Heart left ventricle (tissue), 16 donors: Measurements from ENCODE around the gene RPAP3. TPM values are rescaled to one million over a fixed set of nuclear protein-coding genes. Genes with fewer than 3 reads are reported as not detected.
A peak's percentile ranks its signal among the peaks of the same experiment; 100 is the strongest.

ENCODE experiments used
- ATAC-seq, 4 donors: fragments of 200-7000 bp; cut with Tn5 transposase; one replicate each; pipeline ENCODE4 v1.9.1; 2020 to 2022; ENCODE audit warnings: moderate library complexity in 4 of 4, mild to moderate bottlenecking in 3 of 4, moderate number of reproducible peaks in 1 of 4
- DNase-seq, 5 donors: peaks; one replicate each; pipeline ENCODE4 v3.0.0-alpha.2; 2020
- H3K27ac ChIP-seq, 12 donors: fragments of 200-600 bp; sonication (generic) in 4 of 12; one replicate each; pipeline versions ENCODE4 v1.5.0 to v1.8.0; 2016 to 2022; ENCODE audit warnings: mild to moderate bottlenecking in 2 of 12
- H3K27me3 ChIP-seq, 9 donors: fragments of 200-600 bp; sonication (generic) in 2 of 9; one replicate each; pipeline versions ENCODE4 v1.5.1 to v1.8.0; 2016 to 2022; ENCODE audit warnings: mild to moderate bottlenecking in 3 of 9
- H3K36me3 ChIP-seq, 9 donors: fragments of 200-600 bp; sonication (generic) in 2 of 9; one replicate each; pipeline versions ENCODE4 v1.5.0 to v1.8.0; 2018 to 2022; ENCODE audit warnings: mild to moderate bottlenecking in 2 of 9
- H3K4me1 ChIP-seq, 12 donors: fragments of 200-600 bp; sonication (generic) in 4 of 12; one replicate each; pipeline versions ENCODE4 v1.5.0 to v1.8.0; 2016 to 2022; ENCODE audit warnings: mild to moderate bottlenecking in 3 of 12
- H3K4me3 ChIP-seq, 12 donors: fragments of 200-600 bp; sonication (generic) in 4 of 12; one replicate each; pipeline versions ENCODE4 v1.5.0 to v1.8.0; 2017 to 2022; ENCODE audit warnings: mild to moderate bottlenecking in 9 of 12, moderate library complexity in 4 of 12
- H3K9me3 ChIP-seq, 12 donors: fragments of 200-600 bp; sonication (generic) in 4 of 12; one replicate each; pipeline versions ENCODE4 v1.5.0 to v1.8.0; 2016 to 2022; ENCODE audit warnings: mild to moderate bottlenecking in 1 of 12
- CTCF ChIP-seq, 12 donors: fragments of 200-600 bp; sonication (generic) in 4 of 12; IDR thresholded peaks; one replicate each; pipeline versions ENCODE4 v1.5.0 to v1.8.0; 2018 to 2022; ENCODE audit warnings: antibody characterized with exemption in 12 of 12, mild to moderate bottlenecking in 5 of 12
- POLR2A ChIP-seq, 2 donors: fragments of 450-650 bp; IDR thresholded peaks; one replicate each; pipeline ENCODE4 v1.6.1; 2017; ENCODE audit warnings: antibody characterized with exemption in 2 of 2, mild to moderate bottlenecking in 2 of 2, moderate library complexity in 2 of 2
- WGBS, 4 donors: extraction: QIAGEN DNeasy Blood & Tissue Kit in 2 of 4; methylation state at CpG; one replicate each; pipeline versions ENCODE4 v1.1.5 to v1.1.7; 2013 to 2018; 5-methylcytosine and 5-hydroxymethylcytosine counted together
- intact Hi-C, 10 donors: fragments of 100-400 bp; cut with DNase I; formaldehyde crosslinking; loops; one replicate each; pipeline versions ENCODE4 v1.11.1 to v1.14.2; 2022
- polyA plus RNA-seq, 2 donors: library from polyadenylated mRNA; stranded (reverse); fragments of 200-250 nt; gene quantifications; one replicate each; pipeline ENCODE4 v1.2.3, GENCODE V29; 2013
- total RNA-seq, 9 donors: library from RNA; depleted of rRNA in 2 of 9; stranded (reverse); fragments of >200 nt in 2 of 9; fragmentation: NEBNext Ultra II Directional in 3 of 9; extraction: Animal tissue kit (Norgen Biotek cat#: 25700) in 3 of 9; gene quantifications; one replicate each; pipeline versions ENCODE4 v1.1.0 to v1.2.4, GENCODE V29; 2016 to 2023
- donor health status: ischemic (EF 13 %, LVEDD 7.1; RV severe dilation, severe dysfunction).
- donor health status: healthy with polysubstance abuse.
- donor health status: DM: no; HTN: yes; CAD: no.
- donor health status: DM: no; HTN: no; CAD: no.
- donor health status: ischemic (EF 25% LVEDD 6.9; RV normal size, moderate dysfunction).
- donor health status: ischemic (EF 25% LVEDD 5.7; RV mildly dilated, moderate dysfunction).
- donor health status: healthy.
- donor health status: DM: yes; HTN: yes; CAD: no.
- donor health status: ischemic (EF 35%, LVEDD 5.7; RV mildly dilated, moderate dysfunction).
- donor health status: nonischemic (EF 11% LVEDD 7.7; RV severe dilation, severe dysfunction).
- donor health status: DM: yes; HTN: yes; CAD: no.
- donor health status: PGD.
- donor health status: ischemic (EF 29% LVEDD 5.4; RV normal size, mild dysfunction).
- donor health status: nonischemic (EF 23%, LVEDD 6.1; RV moderate dilation, normal function).

Gene RPAP3
- total and polyA plus RNA-seq, 11 donors, result 7.2 to 25.2 (median 21.7) TPM

GRCh38 chr12:47715877-47716548 is 10.2 kb upstream of the RPAP3 start:
- DNase-seq (no peak), ATAC-seq (peak in 2 of 4 donors; percentile 0 to 1)
- peak overlapping the region in 11 of 12 donors; percentile 3 to 95 (median 90) for H3K27ac ChIP-seq
- no peak overlapping the region for H3K4me3 ChIP-seq
- H3K36me3 ChIP-seq, result peaks cover 0 to 6% (median 0%) of the 10 kb centered on the region in 9 donors
- no peaks in the 10 kb centered on the region for H3K9me3 ChIP-seq
- TF ChIP-seq CTCF (IDR thresholded peaks at IDR 0.05) (no peak), POLR2A (IDR thresholded peaks at IDR 0.05) (no peak)
- peaks cover 7 to 48% (median 44%) of the 10 kb centered on the region in 12 donors for H3K4me1 ChIP-seq
- H3K27me3 ChIP-seq, result no peaks in the 10 kb centered on the region
- intact Hi-C loops, result loop anchor here (1.0 to 10.0 kb wide), 15 partner anchors 41 to 249 kb away; partner anchors contain the start of genes RAPGEF3 (in 3 of the 10) and TMEM106C (in 2 of the 10)
- 71 to 80% (median 78%) methylated on average over 13 of the region's 13 CpGs for WGBS, 4 donors

- no peak overlapping the region for H3K4me3 ChIP-seq
- H3K27ac ChIP-seq, result peak overlapping the region in 11 of 12 donors; percentile 3 to 95 (median 88)
- peaks cover 0 to 6% (median 0%) of the 10 kb centered on the region in 9 donors for H3K36me3 ChIP-seq
- DNase-seq, result peak; percentile 74 to 88 (median 82)
- H3K9me3 ChIP-seq, result no peaks in the 10 kb centered on the region
- ATAC-seq, result peak; percentile 45 to 51 (median 48)
- H3K4me1 ChIP-seq, result peaks cover 7 to 52% (median 44%) of the 10 kb centered on the region in 12 donors
- WGBS, 4 donors, result 1 to 6% (median 3%) methylated on average over 10 of the region's 10 CpGs
- intact Hi-C loops, result loop anchor here (1.0 to 10.0 kb wide), 11 partner anchors 42 to 249 kb away; partner anchors contain the start of genes TMEM106C (in 2 of the 10) and RAPGEF3 (in 1 of the 10)
- TF ChIP-seq CTCF (IDR thresholded peaks at IDR 0.05), result peak; percentile 73 to 89 (median 80)
- no peak for TF ChIP-seq POLR2A (IDR thresholded peaks at IDR 0.05)
- no peaks in the 10 kb centered on the region for H3K27me3 ChIP-seq
Measured at GRCh38 chr12:47715393-47715876, 9.6 kb upstream of the RPAP3 start.

- Histone ChIP-seq H3K4me1 (peaks cover 7 to 58% (median 44%) of the 10 kb centered on the region in 12 donors), H3K36me3 (peaks cover 0 to 4% (median 0%) of the 10 kb centered on the region in 9 donors), H3K27me3 (no peaks in the 10 kb centered on the region), H3K4me3 (no peak overlapping the region), H3K27ac (peak overlapping the region in 10 of 12 donors; percentile 3 to 95 (median 70)), H3K9me3 (no peaks in the 10 kb centered on the region)
- 22 to 31% (median 27%) methylated on average over 5 of the region's 5 CpGs for WGBS, 4 donors
- intact Hi-C loops, result loop anchor here (1.0 to 10.0 kb wide), 11 partner anchors 42 to 250 kb away; partner anchors contain the start of genes TMEM106C (in 2 of the 10) and RAPGEF3 (in 1 of the 10)
- ATAC-seq (no peak), DNase-seq (no peak)
- no peak for TF ChIP-seq POLR2A (IDR thresholded peaks at IDR 0.05)
- no peak for TF ChIP-seq CTCF (IDR thresholded peaks at IDR 0.05)
Measured at GRCh38 chr12:47714826-47715386, 9.1 kb upstream of the RPAP3 start.

GRCh38 chr12:47712171-47712570 is 6.3 kb upstream of the RPAP3 start:
- H3K27me3 ChIP-seq, result no peaks in the 10 kb centered on the region
- H3K27ac ChIP-seq, result no peak overlapping the region
- ATAC-seq (no peak), DNase-seq (no peak)
- H3K9me3 ChIP-seq, result no peaks in the 10 kb centered on the region
- H3K36me3 ChIP-seq, result no peaks in the 10 kb centered on the region
- no peak overlapping the region for H3K4me3 ChIP-seq
- WGBS, 4 donors, result 78 to 92% (median 88%) methylated on average over 6 of the region's 6 CpGs
- intact Hi-C loops, result loop anchor here in 6 of 10 donors (2.0 to 10.0 kb wide), 5 partner anchors 129 to 253 kb away; partner anchors contain the start of gene TMEM106C (in 2 of the 6)
- peaks cover 7 to 72% (median 29%) of the 10 kb centered on the region in 12 donors for H3K4me1 ChIP-seq
- TF ChIP-seq POLR2A (IDR thresholded peaks at IDR 0.05), result no peak
- TF ChIP-seq CTCF (IDR thresholded peaks at IDR 0.05), result no peak
